Neural cell (in vitro differentiated cells): Measurements from ENCODE around the gene OGFOD1. TPM values are rescaled to one million over a fixed set of nuclear protein-coding genes. Genes with fewer than 3 reads are reported as not detected.

ENCODE experiments used
- H2AFZ ChIP-seq: fragments of 200-600, 300-800 bp; sonication (generic), shearing (Covaris generic); 2 replicates; pipeline ENCODE4 v1.6.0; 2014; ENCODE audit warnings: low read depth, mild to moderate bottlenecking, antibody characterized with exemption, low read length, moderate library complexity
- H3F3A ChIP-seq: fragments of 200-600 bp; shearing (Covaris generic); 2 replicates; pipeline ENCODE4 v1.6.1; 2016; ENCODE audit warnings: mild to moderate bottlenecking, moderate library complexity, mixed read lengths, antibody characterized with exemption, low read length; ENCODE audit not compliant: insufficient read depth, poor library complexity, severe bottlenecking
- H3K27ac ChIP-seq: fragments of 200-600, 300-800 bp; sonication (generic), shearing (Covaris generic); 2 replicates; pipeline ENCODE4 v1.5.1; 2014; ENCODE audit warnings: mild to moderate bottlenecking, low read length, moderate library complexity
- H3K27me3 ChIP-seq: fragments of 300-800, 200-600 bp; sonication (generic), shearing (Covaris generic); 2 replicates; pipeline ENCODE4 v1.6.0; 2014; ENCODE audit warnings: mild to moderate bottlenecking, low read depth, low read length, moderate library complexity; ENCODE audit not compliant: insufficient read depth
- H3K36me3 ChIP-seq: fragments of 300-800, 200-600 bp; sonication (generic), shearing (Covaris generic); 2 replicates; pipeline ENCODE4 v1.5.1; 2014; ENCODE audit warnings: mild to moderate bottlenecking, antibody characterized with exemption, low read length, moderate library complexity; ENCODE audit not compliant: insufficient read depth
- H3K4me2 ChIP-seq: fragments of 300-800, 200-600 bp; sonication (generic), shearing (Covaris generic); 2 replicates; pipeline ENCODE4 v1.6.0; 2014; ENCODE audit warnings: mild to moderate bottlenecking, low read length
- H3K4me3 ChIP-seq: fragments of 300-800, 200-600 bp; sonication (generic), shearing (Covaris generic); 2 replicates; pipeline ENCODE4 v1.5.1; 2014; ENCODE audit warnings: mild to moderate bottlenecking, low read length, moderate library complexity
- H3K79me2 ChIP-seq: fragments of 200-600 bp; shearing (Covaris generic); replicated peaks from 2 replicates; pipeline ENCODE4 v1.6.0; 2014; ENCODE audit warnings: mild to moderate bottlenecking, low read length, moderate library complexity; ENCODE audit not compliant: insufficient read depth
- H3K9ac ChIP-seq: fragments of 300-800, 200-600 bp; sonication (generic), shearing (Covaris generic); 2 replicates; pipeline ENCODE4 v1.6.1; 2016; ENCODE audit warnings: mild to moderate bottlenecking, low read length, mixed read lengths
- H3K9me2 ChIP-seq: fragments of 200-600 bp; shearing (Covaris generic); 2 replicates; pipeline ENCODE4 v1.6.1; 2016; ENCODE audit warnings: mild to moderate bottlenecking, low read length, mixed read lengths; ENCODE audit not compliant: insufficient read depth
- H3K9me3 ChIP-seq: fragments of 200-600, 300-800 bp; sonication (generic), shearing (Covaris generic); 2 replicates; pipeline ENCODE4 v1.6.1; 2016; ENCODE audit warnings: mild to moderate bottlenecking, mixed run types, low read length, moderate library complexity, mixed read lengths
- H4K20me1 ChIP-seq: fragments of 200-600 bp; shearing (Covaris generic); 2 replicates; pipeline ENCODE4 v1.6.1; 2016; ENCODE audit warnings: mild to moderate bottlenecking, mixed run types; ENCODE audit not compliant: insufficient read depth
- EP300 ChIP-seq: fragments of 450-650 bp; conservative IDR thresholded peaks from 2 replicates; pipeline ENCODE4 v1.6.1; 2014; ENCODE audit warnings: antibody characterized with exemption, mild to moderate bottlenecking, moderate library complexity; ENCODE audit not compliant: poor library complexity, severe bottlenecking
- EZH2 ChIP-seq: fragments of 200-600, 300-800 bp; shearing (Covaris generic), sonication (generic); IDR thresholded peaks from 2 replicates; pipeline ENCODE4 v1.6.1; 2014; ENCODE audit warnings: antibody characterized with exemption, low read length, borderline replicate concordance, mild to moderate bottlenecking; ENCODE audit not compliant: insufficient read depth, poor library complexity, severe bottlenecking
- MXI1 ChIP-seq: fragments of 450-650 bp; conservative IDR thresholded peaks from 2 replicates; pipeline ENCODE4 v1.6.1; 2014; ENCODE audit warnings: antibody characterized with exemption, mild to moderate bottlenecking; ENCODE audit not compliant: poor library complexity, severe bottlenecking
- POLR2AphosphoS5 ChIP-seq: IDR thresholded peaks from 2 replicates; pipeline ENCODE4 v1.6.1; 2012
- RAD21 ChIP-seq: fragments of 450-650 bp; conservative IDR thresholded peaks from 2 replicates; pipeline ENCODE4 v1.6.1; 2014; ENCODE audit warnings: antibody characterized with exemption, mild to moderate bottlenecking, moderate library complexity
- SMC3 ChIP-seq: fragments of 450-650 bp; conservative IDR thresholded peaks from 2 replicates; pipeline ENCODE4 v1.6.1; 2014; ENCODE audit warnings: antibody characterized with exemption, mild to moderate bottlenecking, moderate library complexity; ENCODE audit not compliant: poor library complexity
- TAF1 ChIP-seq: IDR thresholded peaks from 2 replicates; pipeline ENCODE4 v1.6.1; 2012; ENCODE audit warnings: low read depth
- polyA plus RNA-seq: library from polyadenylated mRNA; depleted of rRNA; stranded (reverse); fragments of >200 nt; gene quantifications from 2 replicates; pipeline ENCODE4 v1.2.3, GENCODE V29; 2014
- TF ChIP-seq, protein P1 (sequence below): IDR thresholded peaks from 2 replicates; pipeline ENCODE4 v1.6.1; 2012; ENCODE audit warnings: borderline replicate concordance
- TF ChIP-seq, protein P2 (sequence below): fragments of 450-650 bp; IDR thresholded peaks from 2 replicates; pipeline ENCODE4 v1.5.1; 2014; ENCODE audit warnings: antibody characterized with exemption, mild to moderate bottlenecking, moderate library complexity; ENCODE audit not compliant: poor library complexity, severe bottlenecking

OGFOD1 gene
- polyA plus RNA-seq, 1 donor from 2014 or later = 35.6 TPM

DNA sequence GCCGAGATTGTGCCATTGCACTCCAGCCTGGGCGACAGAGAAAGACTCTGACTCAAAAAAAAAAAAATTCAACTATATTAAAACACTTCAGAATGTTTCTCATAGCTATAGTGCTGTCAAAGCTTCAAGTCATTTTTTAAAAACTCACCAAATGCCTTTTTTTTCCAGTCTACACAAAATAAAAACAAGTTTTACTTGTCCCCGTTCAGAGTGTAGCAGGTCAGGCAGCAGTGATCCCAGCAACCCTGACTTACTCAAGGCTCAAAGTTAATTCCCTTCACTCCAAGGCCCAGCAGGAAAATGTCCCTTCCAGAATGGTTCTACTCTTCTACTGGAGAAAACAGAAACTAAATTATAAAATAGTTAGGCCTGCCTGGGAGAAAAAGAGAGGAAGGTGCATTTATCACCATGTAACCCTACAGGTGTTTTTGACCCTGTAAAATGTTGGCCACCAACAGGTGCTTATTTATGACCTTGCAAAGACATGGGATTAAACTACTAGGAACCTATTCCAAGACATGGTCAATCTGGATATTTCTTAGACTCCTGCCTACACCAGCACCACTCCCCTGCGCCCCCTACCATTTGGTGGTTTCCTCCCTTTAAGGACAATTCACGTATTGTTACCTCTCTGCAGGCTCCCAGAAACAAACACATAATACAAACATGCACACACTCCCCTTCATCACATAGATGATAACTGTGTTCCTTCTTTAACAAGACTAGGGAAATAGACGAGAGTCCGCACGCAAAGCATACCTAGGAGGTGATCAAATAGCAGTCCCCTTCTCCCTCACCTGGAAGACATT lies 31.4 kb upstream of the OGFOD1 start:
- TF ChIP-seq EP300 = no peak
- TF ChIP-seq MXI1 = no peak
- no peak for TF ChIP-seq EZH2
- TF ChIP-seq RAD21 = no peak
- TF ChIP-seq, protein P1, sequence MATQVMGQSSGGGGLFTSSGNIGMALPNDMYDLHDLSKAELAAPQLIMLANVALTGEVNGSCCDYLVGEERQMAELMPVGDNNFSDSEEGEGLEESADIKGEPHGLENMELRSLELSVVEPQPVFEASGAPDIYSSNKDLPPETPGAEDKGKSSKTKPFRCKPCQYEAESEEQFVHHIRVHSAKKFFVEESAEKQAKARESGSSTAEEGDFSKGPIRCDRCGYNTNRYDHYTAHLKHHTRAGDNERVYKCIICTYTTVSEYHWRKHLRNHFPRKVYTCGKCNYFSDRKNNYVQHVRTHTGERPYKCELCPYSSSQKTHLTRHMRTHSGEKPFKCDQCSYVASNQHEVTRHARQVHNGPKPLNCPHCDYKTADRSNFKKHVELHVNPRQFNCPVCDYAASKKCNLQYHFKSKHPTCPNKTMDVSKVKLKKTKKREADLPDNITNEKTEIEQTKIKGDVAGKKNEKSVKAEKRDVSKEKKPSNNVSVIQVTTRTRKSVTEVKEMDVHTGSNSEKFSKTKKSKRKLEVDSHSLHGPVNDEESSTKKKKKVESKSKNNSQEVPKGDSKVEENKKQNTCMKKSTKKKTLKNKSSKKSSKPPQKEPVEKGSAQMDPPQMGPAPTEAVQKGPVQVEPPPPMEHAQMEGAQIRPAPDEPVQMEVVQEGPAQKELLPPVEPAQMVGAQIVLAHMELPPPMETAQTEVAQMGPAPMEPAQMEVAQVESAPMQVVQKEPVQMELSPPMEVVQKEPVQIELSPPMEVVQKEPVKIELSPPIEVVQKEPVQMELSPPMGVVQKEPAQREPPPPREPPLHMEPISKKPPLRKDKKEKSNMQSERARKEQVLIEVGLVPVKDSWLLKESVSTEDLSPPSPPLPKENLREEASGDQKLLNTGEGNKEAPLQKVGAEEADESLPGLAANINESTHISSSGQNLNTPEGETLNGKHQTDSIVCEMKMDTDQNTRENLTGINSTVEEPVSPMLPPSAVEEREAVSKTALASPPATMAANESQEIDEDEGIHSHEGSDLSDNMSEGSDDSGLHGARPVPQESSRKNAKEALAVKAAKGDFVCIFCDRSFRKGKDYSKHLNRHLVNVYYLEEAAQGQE = no peak
- TF ChIP-seq, protein P2, sequence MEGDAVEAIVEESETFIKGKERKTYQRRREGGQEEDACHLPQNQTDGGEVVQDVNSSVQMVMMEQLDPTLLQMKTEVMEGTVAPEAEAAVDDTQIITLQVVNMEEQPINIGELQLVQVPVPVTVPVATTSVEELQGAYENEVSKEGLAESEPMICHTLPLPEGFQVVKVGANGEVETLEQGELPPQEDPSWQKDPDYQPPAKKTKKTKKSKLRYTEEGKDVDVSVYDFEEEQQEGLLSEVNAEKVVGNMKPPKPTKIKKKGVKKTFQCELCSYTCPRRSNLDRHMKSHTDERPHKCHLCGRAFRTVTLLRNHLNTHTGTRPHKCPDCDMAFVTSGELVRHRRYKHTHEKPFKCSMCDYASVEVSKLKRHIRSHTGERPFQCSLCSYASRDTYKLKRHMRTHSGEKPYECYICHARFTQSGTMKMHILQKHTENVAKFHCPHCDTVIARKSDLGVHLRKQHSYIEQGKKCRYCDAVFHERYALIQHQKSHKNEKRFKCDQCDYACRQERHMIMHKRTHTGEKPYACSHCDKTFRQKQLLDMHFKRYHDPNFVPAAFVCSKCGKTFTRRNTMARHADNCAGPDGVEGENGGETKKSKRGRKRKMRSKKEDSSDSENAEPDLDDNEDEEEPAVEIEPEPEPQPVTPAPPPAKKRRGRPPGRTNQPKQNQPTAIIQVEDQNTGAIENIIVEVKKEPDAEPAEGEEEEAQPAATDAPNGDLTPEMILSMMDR = no peak
- no peak for TF ChIP-seq TAF1
- no peak for TF ChIP-seq POLR2AphosphoS5
- no peak for TF ChIP-seq SMC3
- Histone ChIP-seq H3K79me2 (peaks cover 56% of the 10 kb centered on the region), H3K9me2 (no peaks in the 10 kb centered on the region), H3K4me2 (no peak overlapping the region), H3K27me3 (no peaks in the 10 kb centered on the region), H4K20me1 (peaks cover 5% of the 10 kb centered on the region), H2AFZ (no peak overlapping the region), H3K27ac (no peak overlapping the region), H3K9ac (no peak overlapping the region), H3F3A (no peaks in the 10 kb centered on the region), H3K9me3 (no peaks in the 10 kb centered on the region), H3K36me3 (no peaks in the 10 kb centered on the region), H3K4me3 (no peak overlapping the region)

DNA sequence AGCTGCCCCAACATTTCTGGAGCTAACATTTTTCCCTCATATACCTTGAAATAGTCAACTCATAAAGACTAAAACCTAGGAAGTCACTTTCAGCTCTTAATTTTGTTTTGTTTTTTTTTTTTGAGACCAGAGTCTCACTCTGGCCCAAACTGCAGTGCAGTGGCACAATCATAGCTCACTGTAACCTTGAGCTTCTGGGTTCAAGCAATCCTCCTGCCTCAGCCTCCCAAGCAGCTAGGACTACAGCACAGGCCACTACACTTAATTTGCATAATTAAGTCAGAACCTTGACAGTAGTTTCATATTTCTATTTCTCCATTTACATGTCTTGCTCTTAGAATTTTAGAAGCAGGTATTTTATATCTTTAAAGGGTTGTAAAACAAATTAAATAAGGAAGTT lies 30.7 kb upstream of the OGFOD1 start:
- peaks cover 5% of the 10 kb centered on the region for H4K20me1 ChIP-seq
- no peaks in the 10 kb centered on the region for H3F3A ChIP-seq
- H3K27ac ChIP-seq = no peak overlapping the region
- H3K4me2 ChIP-seq = no peak overlapping the region
- no peak overlapping the region for H3K4me3 ChIP-seq
- H3K9me3 ChIP-seq = no peaks in the 10 kb centered on the region
- H3K9me2 ChIP-seq = no peaks in the 10 kb centered on the region
- H3K9ac ChIP-seq = no peak overlapping the region
- no peaks in the 10 kb centered on the region for H3K36me3 ChIP-seq
- H3K27me3 ChIP-seq = no peaks in the 10 kb centered on the region
- H3K79me2 ChIP-seq = peaks cover 56% of the 10 kb centered on the region
- H2AFZ ChIP-seq = no peak overlapping the region
- TF ChIP-seq, protein P1 = no peak
- TF ChIP-seq POLR2AphosphoS5 (no peak), TAF1 (no peak), RAD21 (no peak), MXI1 (no peak), EP300 (no peak), EZH2 (no peak), SMC3 (no peak)
- TF ChIP-seq, protein P2 = no peak
